Erythroblast (primary cell): ENCODE data around the gene PRKCE.

ENCODE experiments used
- GATA1 ChIP-seq: IDR thresholded peaks from 2 replicates; pipeline ENCODE4 v1.6.1; 2011; ENCODE audit warnings: low read depth, mild to moderate bottlenecking, control low read depth, low read length, moderate library complexity
- POLR2A ChIP-seq: IDR thresholded peaks from 2 replicates; pipeline ENCODE4 v1.6.1; 2011; ENCODE audit warnings: mild to moderate bottlenecking, low read length

DNA sequence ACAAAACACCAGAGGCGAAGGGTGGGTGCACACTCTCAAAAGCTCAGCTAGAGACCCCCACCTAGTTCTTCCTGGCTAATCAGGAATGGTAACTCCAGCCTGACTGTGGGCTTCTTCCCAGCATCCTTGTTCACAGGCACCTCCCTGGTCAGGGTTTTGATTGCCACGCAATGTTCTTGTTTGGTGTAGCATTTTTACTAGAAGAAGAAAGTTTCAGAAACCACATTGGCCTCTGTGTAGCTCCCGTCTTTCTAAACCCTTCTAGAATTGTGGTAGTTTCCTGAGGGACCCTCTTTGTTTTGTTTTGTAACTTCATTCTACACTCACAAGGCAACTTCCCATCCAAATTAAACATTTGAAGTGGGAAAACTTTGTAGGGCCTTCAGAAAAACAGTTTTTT is 391.2 kb downstream of the PRKCE start:
- no peak for TF ChIP-seq POLR2A
- no peak for TF ChIP-seq GATA1
